ENCODE results near the gene CELSR1.

GRCh38 chr22:46540874-46541273 is 3.5 kb upstream of the CELSR1 start:
- no peak for TF ChIP-seq CTCF (IDR thresholded peaks at IDR 0.05)
- no peak for TF ChIP-seq POLR2A (IDR thresholded peaks at IDR 0.05)
- TF ChIP-seq POLR2AphosphoS5 (IDR thresholded peaks at IDR 0.05): no peak
- TF ChIP-seq EP300 (IDR thresholded peaks at IDR 0.05): no peak

All from sigmoid colon (tissue), 4 donors.